Stimulated activated naive CD8-positive, alpha-beta T cell treated with anti-CD3 and anti-CD28 coated beads, Interleukin-15, amount 100 ng/mL, for 72 hours (primary cell): ENCODE results near the gene RALGAPA1.
"Not testable (repeated sequence)": the region's sequence is repeated elsewhere in the genome, so short reads cannot be mapped to it uniquely, and the experiment has no call there.

Source experiments
- ATAC-seq: fragments of 150-1000 bp; cut with Tn5 transposase; 2 replicates; pipeline ENCODE4 v1.10.0; 2021; ENCODE audit warnings: mild to moderate bottlenecking, moderate library complexity
- DNase-seq, 2 donors: peaks; one replicate each; pipeline ENCODE4 v3.0.0; 2021 to 2022
- H3K27ac Mint-ChIP-seq, 2 donors: one replicate each; pipeline ENCODE4 v1.8.0; 2022; ENCODE audit warnings: mild to moderate bottlenecking in 2 of 2, mixed read lengths in 2 of 2, moderate library complexity in 2 of 2
- H3K27me3 Mint-ChIP-seq: one replicate; pipeline ENCODE4 v1.8.0; 2022; ENCODE audit warnings: mixed read lengths
- H3K4me1 Mint-ChIP-seq: one replicate; pipeline ENCODE4 v1.8.0; 2022; ENCODE audit warnings: mild to moderate bottlenecking, mixed read lengths
- H3K4me3 Mint-ChIP-seq, 2 donors: one replicate each; pipeline ENCODE4 v1.8.0; 2022; ENCODE audit warnings: mild to moderate bottlenecking in 2 of 2, mixed read lengths in 2 of 2, moderate library complexity in 1 of 2
- H3K9me3 Mint-ChIP-seq, 2 donors: one replicate each; pipeline ENCODE4 v1.8.0; 2022; ENCODE audit warnings: mixed read lengths in 2 of 2

Gene RALGAPA1

DNA sequence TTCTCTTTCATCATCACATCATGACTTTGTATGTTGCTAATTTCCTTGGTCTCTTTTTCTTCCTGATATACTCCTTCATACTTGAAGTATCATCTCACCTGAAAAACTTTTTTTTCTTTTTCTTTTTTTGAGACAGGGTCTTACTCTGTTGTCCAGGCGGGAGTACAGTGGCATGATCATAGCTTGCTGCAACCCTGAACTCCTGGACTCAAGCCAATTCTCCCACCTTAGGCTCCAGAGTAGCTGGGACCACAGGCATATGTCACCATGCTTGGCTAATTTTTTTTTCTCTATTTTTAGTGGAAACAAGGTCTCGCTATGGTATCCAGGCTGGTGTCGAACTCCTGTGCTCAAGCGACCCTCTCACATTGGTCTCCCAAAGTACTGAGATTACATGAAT lies 107.6 kb downstream of the RALGAPA1 start:
- peaks cover 12% of the 10 kb centered on the region for H3K4me1 Mint-ChIP-seq
- ATAC-seq (no peak), DNase-seq (no peak)
- H3K27ac Mint-ChIP-seq: peak overlapping the region in 1 of 2 donors; percentile 27
- no peaks in the 10 kb centered on the region for H3K9me3 Mint-ChIP-seq
- H3K4me3 Mint-ChIP-seq: no peak overlapping the region
- H3K27me3 Mint-ChIP-seq: no peaks in the 10 kb centered on the region

DNA sequence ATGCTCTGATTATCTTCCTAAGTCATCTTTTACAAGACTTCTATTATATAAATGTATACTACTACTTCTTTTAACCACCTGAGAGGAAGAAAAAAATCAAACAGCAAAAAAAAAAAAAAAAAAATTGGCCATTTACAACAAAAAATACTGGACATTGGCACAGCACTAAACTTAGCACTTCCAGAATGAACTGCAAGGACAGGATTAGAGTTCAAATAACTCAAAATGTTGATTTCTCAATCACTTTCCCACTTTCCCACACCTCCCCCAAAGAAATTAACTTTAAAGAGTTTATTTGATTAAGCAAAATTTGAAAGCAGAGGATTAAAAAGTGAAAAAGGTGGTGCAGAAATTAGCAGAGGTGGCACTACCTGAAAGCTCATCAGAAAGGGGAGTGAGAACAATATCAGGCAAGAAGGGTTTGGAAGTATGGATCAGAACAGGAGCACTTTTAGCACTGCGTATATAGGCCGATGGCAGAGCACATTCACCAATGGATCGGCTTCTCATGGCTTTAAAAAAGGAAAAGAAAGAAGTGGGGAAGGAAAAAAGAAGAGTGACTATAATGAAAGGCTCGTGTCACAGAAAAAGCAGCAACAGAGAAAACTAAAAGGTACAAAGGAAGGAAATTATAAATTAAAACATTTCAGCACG lies 109.2 kb downstream of the RALGAPA1 start:
- no peak for DNase-seq
- no peaks in the 10 kb centered on the region for H3K9me3 Mint-ChIP-seq

DNA sequence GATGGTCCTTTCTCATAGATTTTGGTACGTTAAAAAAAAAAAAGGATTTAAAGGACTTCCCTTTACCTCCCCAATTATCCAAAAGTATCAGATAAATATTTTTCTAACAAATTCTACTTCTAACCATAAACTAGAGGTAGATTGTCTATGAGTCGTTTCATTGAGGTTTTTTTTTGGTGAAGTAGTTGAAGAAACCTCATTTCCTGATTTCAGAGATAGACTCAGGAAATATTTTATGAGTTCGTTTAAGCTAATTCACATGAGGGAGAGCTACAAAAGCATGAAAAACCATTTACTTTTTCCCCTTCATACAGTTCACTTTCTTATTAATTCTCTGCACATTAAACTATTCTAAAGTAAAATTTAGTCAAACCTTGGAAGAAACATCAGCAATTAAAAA lies 112.5 kb downstream of the RALGAPA1 start:
- Mint-ChIP-seq H3K4me3 (no peak overlapping the region), H3K27ac (no peak overlapping the region), H3K4me1 (peaks cover 6% of the 10 kb centered on the region), H3K27me3 (no peaks in the 10 kb centered on the region), H3K9me3 (no peaks in the 10 kb centered on the region)
- ATAC-seq (no peak), DNase-seq (no peak)

More for the DNA sequence above, 109.2 kb downstream of the RALGAPA1 start:
- Mint-ChIP-seq H3K4me3 (no peak overlapping the region), H3K27me3 (no peaks in the 10 kb centered on the region), H3K27ac (peak overlapping the region in 1 of 2 donors; percentile 14), H3K4me1 (peaks cover 6% of the 10 kb centered on the region)
- no peak for ATAC-seq

DNA sequence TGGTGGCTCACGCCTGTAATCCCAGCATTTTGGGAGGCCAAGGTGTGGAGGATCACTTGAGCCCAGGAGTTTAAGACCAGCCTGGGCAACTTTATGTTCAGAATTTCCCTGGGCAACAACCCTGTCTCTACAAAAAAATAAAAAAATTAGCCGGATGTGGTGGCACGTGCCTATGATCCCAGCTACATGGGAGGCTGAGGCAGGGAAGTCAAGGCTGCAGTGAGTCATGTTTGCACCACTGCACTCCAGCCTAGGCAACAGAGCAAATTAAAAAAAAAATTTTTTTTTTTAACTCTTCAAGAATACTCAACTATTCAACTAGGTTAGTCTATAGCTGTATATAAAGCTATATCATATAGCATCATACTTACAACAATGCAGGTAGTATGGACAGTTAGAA lies 113.0 kb downstream of the RALGAPA1 start:
- DNase-seq (no peak), ATAC-seq (no peak)
- H3K4me3 Mint-ChIP-seq: no peak overlapping the region
- H3K4me1 Mint-ChIP-seq: peaks cover 6% of the 10 kb centered on the region
- H3K27me3 Mint-ChIP-seq: no peaks in the 10 kb centered on the region
- no peaks in the 10 kb centered on the region for H3K9me3 Mint-ChIP-seq
- H3K27ac Mint-ChIP-seq: peak overlapping the region in 1 of 2 donors; percentile 13

DNA sequence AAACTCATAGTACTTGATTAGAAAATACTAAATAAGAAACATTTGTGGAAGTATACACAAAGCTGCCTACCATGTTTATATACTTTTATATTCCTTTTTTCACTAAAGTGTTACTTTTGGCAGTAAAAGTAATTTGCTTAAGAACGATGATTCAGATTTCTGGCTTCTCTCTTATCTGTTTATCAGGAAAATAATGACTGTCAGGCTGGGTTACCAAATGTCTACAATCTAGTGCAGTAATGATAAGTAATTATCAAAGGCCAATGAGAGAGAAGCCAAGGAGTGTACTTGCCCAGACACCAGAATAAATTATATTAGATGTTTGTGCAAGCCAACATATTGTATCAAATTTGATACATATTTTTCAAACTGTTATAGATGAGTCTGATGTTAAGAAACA lies 113.4 kb downstream of the RALGAPA1 start:
- ATAC-seq (no peak), DNase-seq (no peak)

DNA sequence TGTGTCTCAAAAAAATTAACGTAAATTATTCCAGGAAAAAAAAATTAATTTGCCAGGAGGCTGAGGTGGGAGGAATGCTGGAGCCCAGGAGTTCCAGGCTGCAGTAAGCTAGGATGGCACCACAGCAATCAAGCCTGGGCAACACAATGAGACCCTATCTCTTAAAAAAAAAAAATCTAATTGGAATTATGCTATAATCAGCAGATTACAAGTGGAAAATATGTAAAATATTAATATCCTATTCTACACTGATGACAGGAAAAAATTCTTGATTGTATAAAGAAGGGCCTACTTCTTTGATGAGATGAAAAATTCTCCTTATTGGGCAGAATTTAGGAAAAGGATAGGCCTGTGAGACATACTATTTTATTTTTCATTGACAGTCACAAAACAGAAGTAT lies 114.0 kb downstream of the RALGAPA1 start:
- Mint-ChIP-seq H3K27me3 (no peaks in the 10 kb centered on the region), H3K4me1 (peaks cover 6% of the 10 kb centered on the region), H3K4me3 (no peak overlapping the region), H3K9me3 (no peaks in the 10 kb centered on the region), H3K27ac (no peak overlapping the region)
- ATAC-seq: no peak
- DNase-seq: no peak

More for the DNA sequence above, 113.4 kb downstream of the RALGAPA1 start:
- H3K4me3 Mint-ChIP-seq: no peak overlapping the region
- no peak overlapping the region for H3K27ac Mint-ChIP-seq
- H3K9me3 Mint-ChIP-seq: no peaks in the 10 kb centered on the region
- peaks cover 6% of the 10 kb centered on the region for H3K4me1 Mint-ChIP-seq
- H3K27me3 Mint-ChIP-seq: no peaks in the 10 kb centered on the region

DNA sequence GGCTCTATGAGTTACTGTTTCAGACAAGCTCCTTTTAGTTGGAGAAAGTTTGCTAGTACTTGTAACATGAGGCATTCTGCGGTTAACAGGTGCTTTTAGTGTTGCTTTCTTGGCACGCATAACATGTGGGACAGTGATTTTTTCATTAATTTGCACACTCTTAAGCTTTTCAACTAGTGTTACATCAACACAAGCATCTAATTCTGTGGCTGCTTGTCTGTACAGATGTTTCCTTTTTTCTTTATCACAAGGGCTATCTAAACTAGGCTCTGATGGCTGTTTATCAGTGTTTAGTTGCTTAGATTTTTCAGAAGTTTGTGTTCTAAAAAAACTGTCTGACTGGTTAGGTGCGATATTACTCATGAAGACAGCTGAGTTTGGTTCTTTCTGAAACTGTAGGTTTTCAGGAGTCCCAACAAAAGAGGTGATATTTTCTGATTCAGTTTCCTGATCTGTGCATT lies 120.1 kb downstream of the RALGAPA1 start:
- Mint-ChIP-seq H3K27me3 (no peaks in the 10 kb centered on the region), H3K4me1 (peaks cover 21% of the 10 kb centered on the region), H3K4me3 (peak overlapping the region; percentile 30 to 39), H3K27ac (peak overlapping the region; percentile 33 to 89), H3K9me3 (no peaks in the 10 kb centered on the region)
- DNase-seq (no peak), ATAC-seq (peak; percentile 80)

DNA sequence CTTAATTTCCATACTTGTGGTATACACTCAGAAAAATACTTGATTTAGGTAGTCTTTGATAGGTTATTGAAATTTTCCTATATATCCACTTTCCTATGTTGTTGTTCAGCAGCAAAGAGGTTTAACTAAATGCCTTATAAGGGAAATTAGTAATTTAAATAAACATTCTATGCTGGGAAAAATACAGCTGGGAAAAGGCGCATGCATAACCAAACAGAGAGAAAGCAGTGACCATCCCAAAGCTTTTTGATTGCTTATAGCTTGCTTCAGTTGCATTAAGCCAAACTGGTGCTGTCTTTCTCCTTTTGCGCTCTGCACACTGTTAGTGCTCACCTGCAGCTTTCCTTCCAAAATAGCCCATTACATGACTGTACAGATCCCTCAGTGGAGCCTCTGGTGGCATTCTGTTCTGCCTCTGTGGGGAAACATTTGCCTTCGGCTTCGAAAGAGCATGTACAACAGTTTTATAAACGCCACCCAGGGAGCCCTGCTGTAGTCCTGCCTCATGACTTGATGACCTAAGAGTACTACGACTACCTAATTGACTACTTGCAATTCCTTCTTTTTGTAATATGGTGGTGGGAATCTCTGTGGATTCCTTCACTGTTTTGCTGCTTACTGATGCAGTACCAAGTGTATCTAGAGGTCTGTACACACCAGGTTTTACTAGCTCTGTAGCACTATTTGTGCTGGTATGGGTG lies 120.8 kb downstream of the RALGAPA1 start:
- no peak for DNase-seq
- Mint-ChIP-seq H3K27me3 (no peaks in the 10 kb centered on the region), H3K4me3 (peak overlapping the region in 1 of 2 donors; percentile 16), H3K9me3 (no peaks in the 10 kb centered on the region), H3K4me1 (peaks cover 21% of the 10 kb centered on the region), H3K27ac (peak overlapping the region in 1 of 2 donors; percentile 79)
- no peak for ATAC-seq

DNA sequence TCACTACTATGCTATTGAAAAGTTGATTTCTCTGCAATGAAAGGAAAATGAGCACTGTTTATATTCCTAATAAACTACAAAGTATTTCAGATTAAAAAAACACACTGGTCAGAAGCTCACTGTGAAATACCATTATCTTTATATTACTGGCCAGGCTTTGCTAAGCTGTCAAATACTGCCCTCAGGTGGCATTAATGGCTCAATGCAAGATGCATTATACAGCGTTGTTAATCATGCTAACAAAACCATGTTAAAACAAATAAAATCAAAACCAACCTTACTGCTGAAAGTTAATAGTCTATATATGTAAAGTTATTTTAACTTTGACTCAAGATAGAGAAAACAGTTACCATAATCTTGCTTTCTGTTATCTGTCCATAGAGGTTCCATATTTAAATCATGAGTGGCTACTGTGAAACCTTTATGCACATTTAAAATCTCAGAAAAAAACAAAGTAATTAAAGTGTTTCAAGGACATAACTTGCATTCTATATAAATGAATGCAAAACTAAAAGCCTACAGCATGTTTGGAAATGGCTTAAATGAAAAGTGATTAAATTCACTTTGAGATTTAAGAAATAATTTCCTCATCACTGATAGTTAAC lies 121.7 kb downstream of the RALGAPA1 start:
- no peak overlapping the region for H3K4me3 Mint-ChIP-seq
- no peaks in the 10 kb centered on the region for H3K27me3 Mint-ChIP-seq
- H3K9me3 Mint-ChIP-seq: no peaks in the 10 kb centered on the region
- peak in 1 of 2 donors; percentile 25 for DNase-seq
- peaks cover 21% of the 10 kb centered on the region for H3K4me1 Mint-ChIP-seq
- ATAC-seq: peak; percentile 53
- no peak overlapping the region for H3K27ac Mint-ChIP-seq

DNA sequence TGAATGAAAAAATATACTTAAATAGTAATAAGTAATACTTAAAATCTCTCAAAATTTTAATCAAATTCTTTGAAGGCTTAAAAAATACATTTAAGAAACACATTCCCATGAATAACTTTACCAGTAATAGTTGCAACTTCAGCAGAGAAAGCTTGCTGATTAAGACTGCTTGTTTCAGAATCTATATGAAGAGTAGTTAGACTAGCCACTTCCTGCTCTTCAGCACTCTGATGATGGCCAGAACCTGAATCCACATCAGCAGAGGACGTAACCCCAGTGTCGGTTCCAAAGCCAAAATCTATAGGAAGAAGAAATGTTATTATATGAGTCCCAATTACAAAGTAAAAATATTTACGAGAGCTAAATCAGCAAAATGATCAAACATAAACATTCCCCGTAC lies 125.4 kb downstream of the RALGAPA1 start:
- DNase-seq, ATAC-seq, H3K27me3 Mint-ChIP-seq, H3K4me3 Mint-ChIP-seq, H3K4me1 Mint-ChIP-seq, H3K27ac Mint-ChIP-seq, H3K9me3 Mint-ChIP-seq: not testable (repeated sequence)

DNA sequence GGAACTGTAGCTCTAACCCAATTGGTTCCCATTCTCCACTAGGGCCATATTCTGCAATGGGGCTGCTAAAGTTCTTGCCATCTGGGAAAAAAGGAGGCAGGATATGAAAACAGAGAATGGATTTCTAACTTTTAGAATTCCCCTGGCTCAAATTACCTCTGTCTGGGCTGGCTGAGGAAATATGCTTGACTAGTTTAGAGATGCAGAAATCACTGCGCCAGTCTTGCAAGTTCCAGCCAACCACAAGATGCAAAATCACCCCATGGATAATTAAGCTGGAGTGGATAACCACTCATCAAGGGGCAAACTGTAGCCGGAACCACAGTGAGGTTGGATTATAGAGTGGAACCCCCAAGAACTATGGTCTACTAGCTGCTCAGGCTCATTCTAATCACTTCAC lies 126.3 kb downstream of the RALGAPA1 start:
- Mint-ChIP-seq H3K4me1 (peaks cover under 1% of the 10 kb centered on the region), H3K9me3 (no peaks in the 10 kb centered on the region), H3K4me3 (no peak overlapping the region), H3K27ac (no peak overlapping the region), H3K27me3 (no peaks in the 10 kb centered on the region)
- DNase-seq: no peak
- no peak for ATAC-seq

DNA sequence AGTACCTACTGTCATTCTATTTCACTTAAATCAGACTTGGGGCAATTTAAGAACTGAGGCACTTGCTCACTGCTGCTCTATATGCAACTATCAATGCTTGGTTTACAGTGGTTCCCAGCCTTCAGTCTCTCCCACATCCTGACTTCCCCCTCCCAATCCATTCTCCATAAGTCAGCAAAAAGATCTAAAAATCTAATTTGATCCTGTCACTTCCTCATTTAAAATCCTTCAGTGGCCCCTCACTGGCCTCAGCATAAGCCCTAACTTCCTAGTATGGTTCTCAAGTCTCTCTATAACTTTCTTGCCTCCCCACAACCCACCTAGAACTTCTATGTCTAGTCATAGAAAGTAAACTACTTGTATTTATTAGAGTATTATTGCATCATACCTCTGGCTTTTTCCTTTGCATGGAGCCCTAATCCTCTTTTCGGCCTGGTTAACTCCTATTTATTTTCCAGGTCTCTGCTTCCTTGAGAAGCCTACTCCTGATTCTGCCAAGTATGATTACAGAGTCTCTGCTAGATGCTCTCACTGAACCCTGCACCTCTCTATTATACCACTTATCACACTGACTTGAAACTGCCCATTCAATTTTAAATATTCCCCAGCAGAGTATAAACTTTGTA lies 130.6 kb downstream of the RALGAPA1 start:
- no peak for ATAC-seq
- DNase-seq: no peak
- Mint-ChIP-seq H3K27me3 (no peaks in the 10 kb centered on the region), H3K9me3 (no peaks in the 10 kb centered on the region), H3K4me3 (no peak overlapping the region), H3K4me1 (no peaks in the 10 kb centered on the region), H3K27ac (no peak overlapping the region)

DNA sequence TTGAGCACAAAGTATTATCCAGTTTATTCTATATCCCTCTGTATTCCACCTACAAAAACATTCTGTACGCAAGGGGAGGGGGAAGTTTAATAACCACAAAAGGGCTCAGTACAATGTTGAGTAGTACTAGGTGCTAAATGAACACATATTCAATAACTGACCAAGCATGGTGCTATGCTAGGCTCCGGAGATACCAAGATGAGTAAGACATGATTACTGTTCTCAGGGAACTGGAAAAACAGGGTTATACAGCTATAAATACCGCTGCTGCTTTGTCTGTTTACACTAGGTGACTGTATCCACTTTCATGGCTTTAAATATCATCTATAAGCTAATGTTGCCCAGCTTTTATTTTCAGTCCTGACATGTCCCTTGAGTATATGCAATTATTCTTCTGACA lies 139.3 kb downstream of the RALGAPA1 start:
- ATAC-seq: no peak

DNA sequence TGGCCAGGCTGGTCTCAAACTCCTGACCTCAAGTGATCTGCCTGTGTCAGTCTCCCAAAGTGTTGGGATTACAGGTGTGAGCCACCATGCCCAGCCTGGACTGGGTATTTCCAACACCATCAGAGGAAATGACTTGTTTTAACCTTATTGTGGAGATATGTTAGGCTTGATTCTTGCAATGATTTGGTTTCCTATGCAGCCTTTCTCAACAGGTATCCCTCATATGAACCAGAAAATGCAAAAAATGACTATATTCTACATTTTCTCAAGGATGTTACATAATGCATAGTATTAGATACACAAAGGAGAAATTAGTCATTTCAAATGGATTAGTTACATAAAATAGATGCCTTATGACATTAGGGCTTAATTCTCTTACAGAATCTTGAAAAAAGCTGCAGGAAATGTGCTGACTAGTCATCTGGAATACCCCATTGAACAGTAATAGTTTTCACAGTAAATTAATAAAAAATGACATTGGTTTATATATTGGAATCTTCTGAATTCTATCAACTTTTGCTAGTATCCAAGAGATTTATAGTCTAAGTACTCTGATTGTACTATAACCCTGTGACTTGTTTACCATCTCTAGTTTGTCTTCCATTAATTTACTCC lies 142.6 kb downstream of the RALGAPA1 start:
- ATAC-seq (peak; percentile 56), DNase-seq (no peak)
- H3K27me3 Mint-ChIP-seq: no peaks in the 10 kb centered on the region
- H3K4me3 Mint-ChIP-seq: no peak overlapping the region
- no peaks in the 10 kb centered on the region for H3K4me1 Mint-ChIP-seq
- H3K9me3 Mint-ChIP-seq: no peaks in the 10 kb centered on the region
- peak overlapping the region in 1 of 2 donors; percentile 37 for H3K27ac Mint-ChIP-seq

More for the DNA sequence above, 139.3 kb downstream of the RALGAPA1 start:
- H3K4me1 Mint-ChIP-seq: no peaks in the 10 kb centered on the region
- H3K27me3 Mint-ChIP-seq: no peaks in the 10 kb centered on the region
- H3K9me3 Mint-ChIP-seq: no peaks in the 10 kb centered on the region
- no peak for DNase-seq
- no peak overlapping the region for H3K4me3 Mint-ChIP-seq
- H3K27ac Mint-ChIP-seq: no peak overlapping the region

DNA sequence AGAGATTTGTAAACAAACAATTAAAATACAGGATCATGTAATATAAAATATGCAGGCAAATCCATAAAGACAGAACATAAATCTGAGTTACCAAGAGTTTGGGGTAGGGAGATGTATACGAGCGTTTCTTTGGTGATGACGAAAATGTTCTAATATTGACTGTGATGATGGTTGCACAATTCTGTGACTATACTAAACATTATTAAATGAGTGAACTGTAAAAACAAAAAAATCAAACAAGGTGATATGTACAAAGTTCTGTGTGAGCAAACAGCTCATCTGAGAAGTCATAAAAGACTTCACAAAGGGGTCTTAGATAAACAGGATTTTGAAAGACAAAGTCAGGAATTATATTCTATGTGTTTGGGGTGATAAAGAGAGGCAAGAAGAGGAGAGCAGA lies 147.2 kb downstream of the RALGAPA1 start:
- Mint-ChIP-seq H3K27me3 (no peaks in the 10 kb centered on the region), H3K27ac (no peak overlapping the region), H3K9me3 (no peaks in the 10 kb centered on the region), H3K4me3 (no peak overlapping the region), H3K4me1 (no peaks in the 10 kb centered on the region)
- no peak for DNase-seq
- ATAC-seq: no peak
